Activated CD8-positive, alpha-beta memory T cell treated with anti-CD3 and anti-CD28 coated beads for 36 hours (primary cell): ENCODE measurements around the gene RAB9B. TPM values are rescaled to one million over a fixed set of nuclear protein-coding genes. Genes with fewer than 3 reads are reported as not detected.
"Not testable (repeated sequence)": the region's sequence is repeated elsewhere in the genome, so short reads cannot be mapped to it uniquely, and the experiment has no call there.

Source experiments
- CTCF ChIA-PET: fragments of 350-600 bp; sonication (Branson Sonifier 250); formaldehyde crosslinking; loops from one replicate; lab custom pipeline; 2021; ENCODE audit warnings: antibody characterized with exemption; lab: Charles Lee
- POLR2A ChIA-PET: fragments of 350-600 bp; sonication (Branson Sonifier 250); formaldehyde crosslinking; loops from one replicate; lab custom pipeline; 2021; ENCODE audit warnings: antibody characterized with exemption; lab: Charles Lee
- total RNA-seq, 2 experiments: library from RNA; stranded (reverse); gene quantifications; one replicate each; pipeline ENCODE4 v1.2.3, GENCODE V29; 2021

Gene RAB9B
- total RNA-seq: under 1 TPM; 0.40 to 0.51 TPM

GRCh38 chrX:103831803-103832544, at the start of gene RAB9B:
Gene RAB9B (minus strand): TSS chrX:103832257. CDS start chrX:103825784, 6,473 bp downstream.
- POLR2A ChIA-PET: no interaction called here
- CTCF ChIA-PET: interaction anchor here (1.3 kb wide), 1 partner anchor 121 kb away, joined by 3 read pairs; the partner anchor contains the start of gene TMEM31

- CTCF ChIA-PET: no interaction called here
- POLR2A ChIA-PET: no interaction called here
Observed at GRCh38 chrX:103879339-103879738, 47.3 kb upstream of the RAB9B start.

GRCh38 chrX:103878466-103879122, 46.5 kb upstream of the RAB9B start:
- ChIA-PET POLR2A (no interaction called here), CTCF (no interaction called here)

- ChIA-PET POLR2A (no interaction called here), CTCF (no interaction called here)
Observed at GRCh38 chrX:103877571-103877970, 45.5 kb upstream of the RAB9B start.

GRCh38 chrX:103864886-103865534, 33.0 kb upstream of the RAB9B start:
- POLR2A ChIA-PET: no interaction called here
- CTCF ChIA-PET: no interaction called here

GRCh38 chrX:103864149-103864548, 32.1 kb upstream of the RAB9B start:
- ChIA-PET CTCF (no interaction called here), POLR2A (no interaction called here)

- ChIA-PET POLR2A (no interaction called here), CTCF (no interaction called here)
Observed at GRCh38 chrX:103861200-103861599, 29.1 kb upstream of the RAB9B start.

- ChIA-PET POLR2A (no interaction called here), CTCF (no interaction called here)
Observed at GRCh38 chrX:103849558-103849957, 17.5 kb upstream of the RAB9B start.

- POLR2A ChIA-PET: no interaction called here
- CTCF ChIA-PET: no interaction called here
Observed at GRCh38 chrX:103847174-103847870, 15.3 kb upstream of the RAB9B start.

GRCh38 chrX:103846386-103846785, 14.3 kb upstream of the RAB9B start:
- POLR2A ChIA-PET: no interaction called here

GRCh38 chrX:103845165-103845653, 13.2 kb upstream of the RAB9B start:
- ChIA-PET POLR2A (no interaction called here), CTCF (interaction anchor here (0.7 to 1.3 kb wide), 4 partner anchors 73 to 425 kb away, joined by 3 read pairs; no protein-coding TSS in a partner anchor)

More at GRCh38 chrX:103846386-103846785, 14.3 kb upstream of the RAB9B start:
- CTCF ChIA-PET: no interaction called here

GRCh38 chrX:103839404-103839803, 7.3 kb upstream of the RAB9B start:
- CTCF ChIA-PET: no interaction called here
- POLR2A ChIA-PET: no interaction called here

GRCh38 chrX:103831342-103831802, 685 bp downstream of the RAB9B start:
- ChIA-PET CTCF (interaction anchor here (1.3 kb wide), 1 partner anchor 121 kb away, joined by 3 read pairs; the partner anchor contains the start of gene TMEM31), POLR2A (no interaction called here)

- ChIA-PET POLR2A (no interaction called here), CTCF (interaction anchor here (1.3 kb wide), 1 partner anchor 120 kb away, joined by 3 read pairs; the partner anchor contains the start of gene TMEM31)
Observed at GRCh38 chrX:103830848-103831247, 1.2 kb downstream of the RAB9B start.

GRCh38 chrX:103828529-103828928, 3.5 kb downstream of the RAB9B start:
- CTCF ChIA-PET: no interaction called here
- POLR2A ChIA-PET: no interaction called here

- POLR2A ChIA-PET: no interaction called here
- CTCF ChIA-PET: no interaction called here
Observed at GRCh38 chrX:103825881-103826280, 6.2 kb downstream of the RAB9B start.

- CTCF ChIA-PET: no interaction called here
Observed at GRCh38 chrX:103823591-103823990, 8.5 kb downstream of the RAB9B start.

GRCh38 chrX:103820802-103821201, 11.3 kb downstream of the RAB9B start:
- CTCF ChIA-PET, POLR2A ChIA-PET: not testable (repeated sequence)

More at GRCh38 chrX:103823591-103823990, 8.5 kb downstream of the RAB9B start:
- POLR2A ChIA-PET: no interaction called here
